Astrocyte (in vitro differentiated cells and primary cell): ENCODE data around the gene CXCR4.
A peak's percentile ranks its signal among the peaks of the same experiment; 100 is the strongest.

Experiments
- CTCF ChIP-seq: IDR thresholded peaks from 2 replicates; pipeline ENCODE4 v1.5.1; 2011; ENCODE audit warnings: low read depth, mild to moderate bottlenecking, inconsistent platforms, low read length, moderate library complexity; ENCODE audit not compliant: insufficient read depth
- EZH2 ChIP-seq: IDR thresholded peaks from 2 replicates; pipeline ENCODE4 v1.6.1; 2012; ENCODE audit warnings: mild to moderate bottlenecking, low read length, inconsistent platforms; ENCODE audit not compliant: insufficient read depth

DNA sequence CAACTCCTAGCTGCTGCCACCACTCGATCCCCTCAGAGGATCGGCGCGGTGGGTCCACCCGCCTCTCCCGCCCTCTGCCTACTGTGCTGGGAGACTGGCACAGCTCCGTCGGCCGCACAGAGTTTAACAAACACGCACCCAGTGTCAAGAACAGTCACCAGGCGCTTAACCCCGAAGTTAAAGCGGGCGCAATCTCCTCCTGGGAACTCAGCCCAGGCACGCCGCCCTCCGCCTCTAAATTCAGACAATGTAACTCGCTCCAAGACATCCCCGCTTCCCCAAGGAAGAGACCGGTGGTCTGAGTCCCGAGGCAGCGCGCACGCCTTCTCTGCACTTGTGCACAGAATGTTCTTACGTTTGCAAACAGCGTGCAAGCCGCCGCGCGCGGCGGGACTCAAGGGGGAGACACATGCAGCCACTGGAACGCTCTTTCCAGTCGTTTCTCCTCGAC is 533 bp downstream of the CXCR4 start:
- TF ChIP-seq CTCF (no peak), EZH2 (peak; percentile 35)
